ENCODE results near the gene XPR1. TPM values are rescaled to one million over a fixed set of nuclear protein-coding genes. Genes with fewer than 3 reads are reported as not detected.

Gene XPR1
- total and polyA plus RNA-seq, 10 of the 15 experiments (the other 5 are each of a cell fraction or from before 2014, with no cell fraction given), result 1.1 to 33.9 (median 11.3) TPM

DNA sequence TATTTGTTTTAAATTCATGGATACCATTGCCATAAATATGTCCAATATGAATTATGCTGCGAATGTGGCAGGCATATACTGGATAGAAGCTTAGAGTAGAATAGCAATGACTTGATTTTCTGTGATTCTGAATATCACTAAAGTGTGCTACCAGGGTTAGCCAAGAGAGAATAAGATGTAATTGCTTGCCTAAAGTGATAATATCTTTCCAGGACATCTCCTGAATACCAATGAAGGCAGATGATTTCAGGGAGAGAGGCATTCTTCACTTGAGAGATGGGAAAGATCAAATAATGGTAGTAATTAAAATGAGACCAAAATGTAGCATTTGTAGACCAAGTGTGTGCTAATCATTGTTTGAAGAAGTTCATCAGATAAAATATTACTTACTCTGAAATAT lies 227.5 kb downstream of the XPR1 start:
- POLR2A ChIA-PET, result no interaction called here
- SMC1A ChIA-PET (ENCODE audit: uncharacterized antibody, unreplicated experiment), result interaction anchor here (7.4 kb wide), 1 partner anchor 325 kb away, joined by 247 read pairs; no protein-coding TSS in a partner anchor
- TF ChIP-seq ZSCAN29 (IDR thresholded peaks at IDR 0.05) (no peak), SPI1 (IDR thresholded peaks at IDR 0.05; ENCODE audit: borderline replicate concordance, insufficient read depth, low read depth, low read length) (no peak), SIX5 (IDR thresholded peaks at IDR 0.05; ENCODE audit: low read depth, low read length, severe bottlenecking) (no peak), SMAD1 (IDR thresholded peaks at IDR 0.05; ENCODE audit: low read depth, partially characterized antibody) (no peak), RB1 (IDR thresholded peaks at IDR 0.05; ENCODE audit: borderline replicate concordance) (no peak), TBL1XR1 (IDR thresholded peaks at IDR 0.05; ENCODE audit: low read depth, low read length) (no peak), JUNB (IDR thresholded peaks at IDR 0.05) (no peak), POLR2A (IDR thresholded peaks at IDR 0.05; ENCODE audit: low read depth, low read length) (no peak), IRF4 (IDR thresholded peaks at IDR 0.05; ENCODE audit: low read depth, low read length) (no peak)
- TF ChIP-seq, protein P1, sequence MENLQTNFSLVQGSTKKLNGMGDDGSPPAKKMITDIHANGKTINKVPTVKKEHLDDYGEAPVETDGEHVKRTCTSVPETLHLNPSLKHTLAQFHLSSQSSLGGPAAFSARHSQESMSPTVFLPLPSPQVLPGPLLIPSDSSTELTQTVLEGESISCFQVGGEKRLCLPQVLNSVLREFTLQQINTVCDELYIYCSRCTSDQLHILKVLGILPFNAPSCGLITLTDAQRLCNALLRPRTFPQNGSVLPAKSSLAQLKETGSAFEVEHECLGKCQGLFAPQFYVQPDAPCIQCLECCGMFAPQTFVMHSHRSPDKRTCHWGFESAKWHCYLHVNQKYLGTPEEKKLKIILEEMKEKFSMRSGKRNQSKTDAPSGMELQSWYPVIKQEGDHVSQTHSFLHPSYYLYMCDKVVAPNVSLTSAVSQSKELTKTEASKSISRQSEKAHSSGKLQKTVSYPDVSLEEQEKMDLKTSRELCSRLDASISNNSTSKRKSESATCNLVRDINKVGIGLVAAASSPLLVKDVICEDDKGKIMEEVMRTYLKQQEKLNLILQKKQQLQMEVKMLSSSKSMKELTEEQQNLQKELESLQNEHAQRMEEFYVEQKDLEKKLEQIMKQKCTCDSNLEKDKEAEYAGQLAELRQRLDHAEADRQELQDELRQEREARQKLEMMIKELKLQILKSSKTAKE (IDR thresholded peaks at IDR 0.05; ENCODE audit: low read depth, poor library complexity, severe bottlenecking), result no peak
- TF ChIP-seq, protein P2, sequence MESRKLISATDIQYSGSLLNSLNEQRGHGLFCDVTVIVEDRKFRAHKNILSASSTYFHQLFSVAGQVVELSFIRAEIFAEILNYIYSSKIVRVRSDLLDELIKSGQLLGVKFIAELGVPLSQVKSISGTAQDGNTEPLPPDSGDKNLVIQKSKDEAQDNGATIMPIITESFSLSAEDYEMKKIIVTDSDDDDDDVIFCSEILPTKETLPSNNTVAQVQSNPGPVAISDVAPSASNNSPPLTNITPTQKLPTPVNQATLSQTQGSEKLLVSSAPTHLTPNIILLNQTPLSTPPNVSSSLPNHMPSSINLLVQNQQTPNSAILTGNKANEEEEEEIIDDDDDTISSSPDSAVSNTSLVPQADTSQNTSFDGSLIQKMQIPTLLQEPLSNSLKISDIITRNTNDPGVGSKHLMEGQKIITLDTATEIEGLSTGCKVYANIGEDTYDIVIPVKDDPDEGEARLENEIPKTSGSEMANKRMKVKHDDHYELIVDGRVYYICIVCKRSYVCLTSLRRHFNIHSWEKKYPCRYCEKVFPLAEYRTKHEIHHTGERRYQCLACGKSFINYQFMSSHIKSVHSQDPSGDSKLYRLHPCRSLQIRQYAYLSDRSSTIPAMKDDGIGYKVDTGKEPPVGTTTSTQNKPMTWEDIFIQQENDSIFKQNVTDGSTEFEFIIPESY (IDR thresholded peaks at IDR 0.05), result no peak
- TF ChIP-seq, protein P3, sequence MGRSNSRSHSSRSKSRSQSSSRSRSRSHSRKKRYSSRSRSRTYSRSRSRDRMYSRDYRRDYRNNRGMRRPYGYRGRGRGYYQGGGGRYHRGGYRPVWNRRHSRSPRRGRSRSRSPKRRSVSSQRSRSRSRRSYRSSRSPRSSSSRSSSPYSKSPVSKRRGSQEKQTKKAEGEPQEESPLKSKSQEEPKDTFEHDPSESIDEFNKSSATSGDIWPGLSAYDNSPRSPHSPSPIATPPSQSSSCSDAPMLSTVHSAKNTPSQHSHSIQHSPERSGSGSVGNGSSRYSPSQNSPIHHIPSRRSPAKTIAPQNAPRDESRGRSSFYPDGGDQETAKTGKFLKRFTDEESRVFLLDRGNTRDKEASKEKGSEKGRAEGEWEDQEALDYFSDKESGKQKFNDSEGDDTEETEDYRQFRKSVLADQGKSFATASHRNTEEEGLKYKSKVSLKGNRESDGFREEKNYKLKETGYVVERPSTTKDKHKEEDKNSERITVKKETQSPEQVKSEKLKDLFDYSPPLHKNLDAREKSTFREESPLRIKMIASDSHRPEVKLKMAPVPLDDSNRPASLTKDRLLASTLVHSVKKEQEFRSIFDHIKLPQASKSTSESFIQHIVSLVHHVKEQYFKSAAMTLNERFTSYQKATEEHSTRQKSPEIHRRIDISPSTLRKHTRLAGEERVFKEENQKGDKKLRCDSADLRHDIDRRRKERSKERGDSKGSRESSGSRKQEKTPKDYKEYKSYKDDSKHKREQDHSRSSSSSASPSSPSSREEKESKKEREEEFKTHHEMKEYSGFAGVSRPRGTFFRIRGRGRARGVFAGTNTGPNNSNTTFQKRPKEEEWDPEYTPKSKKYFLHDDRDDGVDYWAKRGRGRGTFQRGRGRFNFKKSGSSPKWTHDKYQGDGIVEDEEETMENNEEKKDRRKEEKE (IDR thresholded peaks at IDR 0.05), result no peak
- TF ChIP-seq, protein P4, sequence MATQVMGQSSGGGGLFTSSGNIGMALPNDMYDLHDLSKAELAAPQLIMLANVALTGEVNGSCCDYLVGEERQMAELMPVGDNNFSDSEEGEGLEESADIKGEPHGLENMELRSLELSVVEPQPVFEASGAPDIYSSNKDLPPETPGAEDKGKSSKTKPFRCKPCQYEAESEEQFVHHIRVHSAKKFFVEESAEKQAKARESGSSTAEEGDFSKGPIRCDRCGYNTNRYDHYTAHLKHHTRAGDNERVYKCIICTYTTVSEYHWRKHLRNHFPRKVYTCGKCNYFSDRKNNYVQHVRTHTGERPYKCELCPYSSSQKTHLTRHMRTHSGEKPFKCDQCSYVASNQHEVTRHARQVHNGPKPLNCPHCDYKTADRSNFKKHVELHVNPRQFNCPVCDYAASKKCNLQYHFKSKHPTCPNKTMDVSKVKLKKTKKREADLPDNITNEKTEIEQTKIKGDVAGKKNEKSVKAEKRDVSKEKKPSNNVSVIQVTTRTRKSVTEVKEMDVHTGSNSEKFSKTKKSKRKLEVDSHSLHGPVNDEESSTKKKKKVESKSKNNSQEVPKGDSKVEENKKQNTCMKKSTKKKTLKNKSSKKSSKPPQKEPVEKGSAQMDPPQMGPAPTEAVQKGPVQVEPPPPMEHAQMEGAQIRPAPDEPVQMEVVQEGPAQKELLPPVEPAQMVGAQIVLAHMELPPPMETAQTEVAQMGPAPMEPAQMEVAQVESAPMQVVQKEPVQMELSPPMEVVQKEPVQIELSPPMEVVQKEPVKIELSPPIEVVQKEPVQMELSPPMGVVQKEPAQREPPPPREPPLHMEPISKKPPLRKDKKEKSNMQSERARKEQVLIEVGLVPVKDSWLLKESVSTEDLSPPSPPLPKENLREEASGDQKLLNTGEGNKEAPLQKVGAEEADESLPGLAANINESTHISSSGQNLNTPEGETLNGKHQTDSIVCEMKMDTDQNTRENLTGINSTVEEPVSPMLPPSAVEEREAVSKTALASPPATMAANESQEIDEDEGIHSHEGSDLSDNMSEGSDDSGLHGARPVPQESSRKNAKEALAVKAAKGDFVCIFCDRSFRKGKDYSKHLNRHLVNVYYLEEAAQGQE (IDR thresholded peaks at IDR 0.05; ENCODE audit: low read depth, low read length), result no peak

More for the DNA sequence above, 227.5 kb downstream of the XPR1 start:
- no peak overlapping the region for H3K27ac ChIP-seq (ENCODE audit: control insufficient read depth, insufficient read depth)
- no peaks in the 10 kb centered on the region for H3K36me3 ChIP-seq (ENCODE audit: control insufficient read depth in 2 of 2, insufficient read depth in 2 of 2, low read length in 1 of 2)
- DNase-seq (ENCODE audit: low read depth, low spot score) (no peak), ATAC-seq (no peak), FAIRE-seq (no peak)
- intact Hi-C loops (cut with micrococcal nuclease; ENCODE audit: unreplicated experiment), result no loop called here
- no peak overlapping the region for H3K4me3 ChIP-seq
- no peaks in the 10 kb centered on the region for H3K4me1 ChIP-seq (ENCODE audit: control insufficient read depth, insufficient read depth, low read length)
- BruUV-seq (replicated peaks), result no TSS peak
- H3K4me2 ChIP-seq (ENCODE audit: control insufficient read depth, insufficient read depth), result no peak overlapping the region
- RAD21 ChIA-PET (ENCODE audit: unreplicated experiment), result interaction anchor here (0.5 to 7.8 kb wide), 2 partner anchors 343 to 359 kb away, joined by 3 to 110 read pairs; no protein-coding TSS in a partner anchor
- H3K9ac ChIP-seq (ENCODE audit: control insufficient read depth, insufficient read depth, low read length), result no peak overlapping the region
- H3K79me2 ChIP-seq (ENCODE audit: control insufficient read depth, insufficient read depth, low read length), result no peaks in the 10 kb centered on the region
- no peak overlapping the region for H2AFZ ChIP-seq (ENCODE audit: control insufficient read depth, low read depth, low read length)
- H4K20me1 ChIP-seq (ENCODE audit: control insufficient read depth, insufficient read depth), result no peaks in the 10 kb centered on the region
- in situ Hi-C loops (cut with MboI), result loop anchor here (5.0 kb wide), 1 partner anchor 322 kb away; no protein-coding TSS in a partner anchor
- no peaks in the 10 kb centered on the region for H3K9me3 ChIP-seq (replicated peaks; ENCODE audit: control insufficient read depth, insufficient read depth, low read length)
- no peaks in the 10 kb centered on the region for H3K27me3 ChIP-seq (replicated peaks in 1 of 2; ENCODE audit: control insufficient read depth in 2 of 2, insufficient read depth in 2 of 2, low read length in 1 of 2)
- CTCF ChIA-PET, result interaction anchor here (1.0 to 7.4 kb wide), 3 partner anchors 226 to 344 kb away, joined by 3 to 373 read pairs (median 236); no protein-coding TSS in a partner anchor
- WGBS (ENCODE audit: insufficient coverage, insufficient replicate concordance, low lambda C conversion rate, missing lambda C conversion rate), result 100% methylated on average over 1 of the region's 1 CpG
